ENCODE measurements around the gene GPATCH4.

GRCh38 chr1:156646738-156647211 lies 45.5 kb upstream of the GPATCH4 start:
- TF ChIP-seq JUND (IDR thresholded peaks at IDR 0.05) (no peak), RXRA (IDR thresholded peaks at IDR 0.05) (no peak), CTCF (IDR thresholded peaks at IDR 0.05; ENCODE audit: low read depth, low read length, missing input control) (no peak), RAD21 (IDR thresholded peaks at IDR 0.05) (no peak), YY1 (IDR thresholded peaks at IDR 0.05) (no peak), GABPA (IDR thresholded peaks at IDR 0.05 in 1 of 2, conservative IDR thresholded peaks at IDR 0.05 in 1 of 2) (no peak), ATF3 (IDR thresholded peaks at IDR 0.05) (no peak), ZBTB33 (IDR thresholded peaks at IDR 0.05) (no peak), TAF1 (conservative IDR thresholded peaks at IDR 0.05) (no peak)

Measured in liver (tissue), 3 donors.